Activated CD8-positive, alpha-beta memory T cell treated with anti-CD3 and anti-CD28 coated beads for 36 hours (primary cell): ENCODE data around the gene FGGY. TPM values are rescaled to one million over a fixed set of nuclear protein-coding genes. Genes with fewer than 3 reads are reported as not detected.

Experiments used
- CTCF ChIA-PET: fragments of 350-600 bp; sonication (Branson Sonifier 250); formaldehyde crosslinking; loops from one replicate; lab custom pipeline; 2021; ENCODE audit warnings: antibody characterized with exemption; lab: Charles Lee
- POLR2A ChIA-PET: fragments of 350-600 bp; sonication (Branson Sonifier 250); formaldehyde crosslinking; loops from one replicate; lab custom pipeline; 2021; ENCODE audit warnings: antibody characterized with exemption; lab: Charles Lee
- total RNA-seq, 2 experiments: library from RNA; stranded (reverse); gene quantifications; one replicate each; pipeline ENCODE4 v1.2.3, GENCODE V29; 2021

Gene FGGY
- total RNA-seq, 2 experiments from 2014 or later = 8.9 to 9.7 TPM

GRCh38 chr1:59309392-59309791, 12.5 kb downstream of the FGGY start:
- CTCF ChIA-PET = interaction anchor here (0.7 kb wide), 1 partner anchor 12 kb away, joined by 4 read pairs; no protein-coding TSS in a partner anchor
- POLR2A ChIA-PET = interaction anchor here (0.7 kb wide), 1 partner anchor 14 kb away, joined by 5 read pairs; no protein-coding TSS in a partner anchor

- ChIA-PET CTCF (interaction anchor here (0.7 kb wide), 1 partner anchor 11 kb away, joined by 4 read pairs; no protein-coding TSS in a partner anchor), POLR2A (interaction anchor here (0.7 kb wide), 1 partner anchor 14 kb away, joined by 5 read pairs; no protein-coding TSS in a partner anchor)
These were observed 13.1 kb downstream of the FGGY start for GRCh38 chr1:59309795-59310548.

- CTCF ChIA-PET = no interaction called here
- POLR2A ChIA-PET = no interaction called here
These were observed 13.8 kb downstream of the FGGY start for GRCh38 chr1:59310549-59311250.

- POLR2A ChIA-PET = no interaction called here
- CTCF ChIA-PET = no interaction called here
These were observed 18.1 kb downstream of the FGGY start for GRCh38 chr1:59314776-59315528.

- ChIA-PET CTCF (interaction anchor here (1.3 kb wide), 1 partner anchor 15 kb away, joined by 4 read pairs; no protein-coding TSS in a partner anchor), POLR2A (no interaction called here)
These were observed 18.9 kb downstream of the FGGY start for GRCh38 chr1:59315529-59316463.

GRCh38 chr1:59316497-59317128, 19.7 kb downstream of the FGGY start:
- POLR2A ChIA-PET = no interaction called here

GRCh38 chr1:59317343-59317742, 20.4 kb downstream of the FGGY start:
- POLR2A ChIA-PET = no interaction called here
- CTCF ChIA-PET = interaction anchor here (1.3 kb wide), 1 partner anchor 13 kb away, joined by 4 read pairs; no protein-coding TSS in a partner anchor

More at GRCh38 chr1:59316497-59317128, 19.7 kb downstream of the FGGY start:
- CTCF ChIA-PET = interaction anchor here (1.3 kb wide), 1 partner anchor 14 kb away, joined by 4 read pairs; no protein-coding TSS in a partner anchor

- CTCF ChIA-PET = no interaction called here
- POLR2A ChIA-PET = no interaction called here
These were observed 20.9 kb downstream of the FGGY start for GRCh38 chr1:59317780-59318179.

GRCh38 chr1:59318271-59318860, 21.5 kb downstream of the FGGY start:
- ChIA-PET CTCF (no interaction called here), POLR2A (no interaction called here)

- POLR2A ChIA-PET = no interaction called here
- CTCF ChIA-PET = no interaction called here
These were observed 25.5 kb downstream of the FGGY start for GRCh38 chr1:59322394-59322793.

- POLR2A ChIA-PET = no interaction called here
- CTCF ChIA-PET = no interaction called here
These were observed 25.9 kb downstream of the FGGY start for GRCh38 chr1:59322814-59323213.

- ChIA-PET POLR2A (interaction anchor here (0.6 kb wide), 1 partner anchor 632 kb away, joined by 5 read pairs; no protein-coding TSS in a partner anchor), CTCF (interaction anchor here (0.6 kb wide), 1 partner anchor 398 kb away, joined by 7 read pairs; no protein-coding TSS in a partner anchor)
These were observed 27.0 kb downstream of the FGGY start for GRCh38 chr1:59323879-59324278.

- ChIA-PET POLR2A (no interaction called here), CTCF (no interaction called here)
These were observed 31.5 kb downstream of the FGGY start for GRCh38 chr1:59328353-59328752.

- ChIA-PET CTCF (no interaction called here), POLR2A (no interaction called here)
These were observed 32.6 kb downstream of the FGGY start for GRCh38 chr1:59329412-59330053.

GRCh38 chr1:59331686-59332620, 35.1 kb downstream of the FGGY start:
- POLR2A ChIA-PET = no interaction called here
- CTCF ChIA-PET = interaction anchor here (0.6 kb wide), 1 partner anchor 547 kb away, joined by 3 read pairs; no protein-coding TSS in a partner anchor

- POLR2A ChIA-PET = interaction anchor here (0.6 kb wide), 1 partner anchor 326 kb away, joined by 3 read pairs; no protein-coding TSS in a partner anchor
- CTCF ChIA-PET = no interaction called here
These were observed 36.1 kb downstream of the FGGY start for GRCh38 chr1:59332983-59333382.
